B cell (primary cell): ENCODE results near the gene RAB17.

Experiments
- CTCF ChIP-seq: fragments of 200-600 bp; IDR thresholded peaks from one replicate; pipeline ENCODE4 v1.8.0; 2022; ENCODE audit warnings: antibody characterized with exemption, mild to moderate bottlenecking
- EZH2 ChIP-seq: IDR thresholded peaks from 2 replicates; pipeline ENCODE4 v1.6.1; 2012; ENCODE audit warnings: borderline replicate concordance, low read depth, mild to moderate bottlenecking, moderate library complexity, low read length; ENCODE audit not compliant: insufficient read depth, poor library complexity, severe bottlenecking

GRCh38 chr2:237630216-237631000, 39.9 kb upstream of the RAB17 start:
- TF ChIP-seq CTCF: no peak
- no peak for TF ChIP-seq EZH2
